Thymus (tissue), 14 donors: ENCODE data around the gene ANKDD1A. TPM values are rescaled to one million over a fixed set of nuclear protein-coding genes. Genes with fewer than 3 reads are reported as not detected.

ENCODE experiments used
- DNase-seq, 9 donors: peaks; one replicate each; pipeline ENCODE4 v3.0.0-alpha.2; 2013; ENCODE audit warnings: low spot score in 9 of 9, low read depth in 6 of 9, missing footprints in 1 of 9
- H3K27ac ChIP-seq, 2 donors: one replicate each; pipeline ENCODE4 v1.5.1; 2013; ENCODE audit warnings: control low read depth in 1 of 2, low read depth in 1 of 2, low read length in 1 of 2, mild to moderate bottlenecking in 1 of 2, moderate library complexity in 1 of 2
- H3K27me3 ChIP-seq, 2 donors: one replicate each; pipeline ENCODE4 v1.5.1; 2013; ENCODE audit warnings: low read length in 1 of 2; ENCODE audit not compliant: control insufficient read depth in 2 of 2, insufficient read depth in 1 of 2
- H3K36me3 ChIP-seq, 2 donors: one replicate each; pipeline ENCODE4 v1.5.1; 2013; ENCODE audit warnings: low read length in 1 of 2, mild to moderate bottlenecking in 1 of 2, moderate library complexity in 1 of 2; ENCODE audit not compliant: control insufficient read depth in 2 of 2, insufficient read depth in 2 of 2
- H3K4me1 ChIP-seq, 2 donors: one replicate each; pipeline ENCODE4 v1.5.1; 2013; ENCODE audit warnings: low read length in 2 of 2; ENCODE audit not compliant: control insufficient read depth in 2 of 2, insufficient read depth in 2 of 2
- H3K4me3 ChIP-seq, 2 donors: one replicate each; pipeline ENCODE4 v1.5.1; 2013; ENCODE audit warnings: low read length in 2 of 2, control low read depth in 1 of 2, mild to moderate bottlenecking in 1 of 2
- H3K9me3 ChIP-seq, 2 donors: one replicate each; pipeline ENCODE4 v1.5.1; 2013; ENCODE audit warnings: low read length in 1 of 2, mild to moderate bottlenecking in 1 of 2; ENCODE audit not compliant: control insufficient read depth in 2 of 2, insufficient read depth in 1 of 2
- WGBS: extraction: QIAGEN DNeasy Blood & Tissue Kit; methylation state at CpG from one replicate; pipeline ENCODE4 v1.1.7; 2013; 5-methylcytosine and 5-hydroxymethylcytosine counted together
- long read RNA-seq, 10 donors: transcript quantifications; one replicate each; lab custom pipeline, GENCODE V29; 2026
- polyA plus RNA-seq: library from polyadenylated mRNA; stranded (reverse); fragments of 200-250 nt; gene quantifications from one replicate; pipeline ENCODE4 v1.2.3, GENCODE V29; 2013
- total RNA-seq: library from RNA; stranded (reverse); fragments of 120-200 nt; gene quantifications from one replicate; pipeline ENCODE4 v1.2.4, GENCODE V29; 2013
- donor health status: healthy.

ANKDD1A gene
- total RNA-seq = 1.2 TPM
- 3.6 TPM for polyA plus RNA-seq
- long read RNA-seq, donor 1, partial matches to known transcripts = 5 of 5 reads
- long read RNA-seq, donor 1, other reads (novel, unspliced or antisense) = 0 of 5 reads
- long read RNA-seq, donor 2 = 0 reads
- long read RNA-seq, donor 3, partial matches to known transcripts = 111 of 111 reads
- long read RNA-seq, donor 3, other reads (novel, unspliced or antisense) = 0 of 111 reads
- long read RNA-seq, donor 4, partial matches to known transcripts = 49 of 77 reads
- long read RNA-seq, donor 4, other reads (novel, unspliced or antisense) = 28 of 77 reads
- long read RNA-seq, donor 5, partial matches to known transcripts = 71 of 81 reads
- long read RNA-seq, donor 5, other reads (novel, unspliced or antisense) = 10 of 81 reads
- long read RNA-seq, donor 6, partial matches to known transcripts = 56 of 56 reads
- long read RNA-seq, donor 6, other reads (novel, unspliced or antisense) = 0 of 56 reads
- long read RNA-seq, donor 7, partial matches to known transcripts = 54 of 63 reads
- long read RNA-seq, donor 7, other reads (novel, unspliced or antisense) = 9 of 63 reads
- long read RNA-seq, donor 8, partial matches to known transcripts = 16 of 16 reads
- long read RNA-seq, donor 8, other reads (novel, unspliced or antisense) = 0 of 16 reads
- long read RNA-seq, donor 9, partial matches to known transcripts = 19 of 19 reads
- long read RNA-seq, donor 9, other reads (novel, unspliced or antisense) = 0 of 19 reads
- long read RNA-seq, donor 10, partial matches to known transcripts = 7 of 25 reads
- long read RNA-seq, donor 10, other reads (novel, unspliced or antisense) = 18 of 25 reads

DNA sequence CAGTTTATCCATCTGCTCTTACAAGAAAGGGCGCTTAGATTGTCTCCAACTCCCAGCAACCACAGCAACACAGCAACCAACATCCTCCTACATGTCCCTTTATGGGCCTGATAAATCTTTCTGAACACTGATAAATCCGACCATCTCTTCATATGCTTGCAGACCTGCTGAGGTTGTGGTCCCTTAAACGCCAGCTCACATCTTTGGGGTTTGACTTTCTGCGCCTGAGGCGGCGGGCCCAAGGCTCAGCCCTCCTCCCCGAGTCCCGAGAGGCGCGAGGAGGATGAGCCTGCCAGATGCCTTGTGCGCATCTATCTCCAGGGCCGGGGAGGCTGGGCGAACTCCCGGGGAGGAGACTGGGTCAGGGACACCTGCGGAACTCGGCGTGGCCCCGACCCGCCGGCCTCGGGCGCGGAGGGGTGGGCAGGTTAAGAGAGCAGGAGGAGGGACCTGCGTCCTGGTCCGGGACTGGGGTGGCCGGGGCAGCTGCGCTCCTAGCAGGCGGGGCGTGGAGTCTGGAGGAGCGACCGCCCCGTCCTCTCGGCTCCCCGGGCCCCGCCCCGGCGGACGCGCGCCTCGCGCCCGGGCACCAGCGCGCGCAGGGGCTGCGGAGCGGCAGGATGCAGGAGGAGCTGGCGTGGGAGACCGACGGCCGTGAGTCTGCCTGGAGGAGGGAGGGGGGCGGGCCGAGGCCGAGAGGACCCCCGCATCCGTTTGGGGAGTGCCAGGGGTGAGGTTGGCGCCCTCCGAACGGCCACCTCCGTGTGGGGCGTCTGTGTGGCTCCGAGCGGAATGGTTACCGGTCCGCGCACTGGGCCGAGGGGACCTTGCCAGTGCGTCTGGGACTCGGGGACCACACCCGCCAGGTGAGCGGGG, at the start of gene ANKDD1A:
Gene ANKDD1A, plus strand, starts transcription at position 592 of the 876 bp plus-strand sequence. Its CDS starts 29 bp downstream, at position 621.
- peak within 1 kb of the TSS in 1 of 2 donors; percentile 19 for H3K27ac ChIP-seq
- peaks cover 0 to 20% of the 10 kb centered on the region in 2 donors for H3K27me3 ChIP-seq
- peak within 1 kb of the TSS; percentile 42 for H3K4me3 ChIP-seq
- peaks cover 5 to 13% of the 10 kb centered on the region in 2 donors for H3K4me1 ChIP-seq
- H3K9me3 ChIP-seq = no peaks in the 10 kb centered on the region
- 10% methylated on average over 72 of the region's 72 CpGs for WGBS
- H3K36me3 ChIP-seq = no peaks in the 10 kb centered on the region
- peak in 4 of 9 donors; percentile 39 to 64 (median 46) for DNase-seq

- Histone ChIP-seq H3K9me3 (no peaks in the 10 kb centered on the region), H3K4me3 (no peak overlapping the region), H3K4me1 (peaks cover 0 to 43% of the 10 kb centered on the region in 2 donors), H3K36me3 (peaks cover 68 to 69% of the 10 kb centered on the region in 2 donors), H3K27ac (no peak overlapping the region), H3K27me3 (no peaks in the 10 kb centered on the region)
- 97% methylated on average over 4 of the region's 4 CpGs for WGBS
- no peak for DNase-seq
Observed at GRCh38 chr15:64861960-64862359, 49.7 kb upstream of the ANKDD1A start.

DNA sequence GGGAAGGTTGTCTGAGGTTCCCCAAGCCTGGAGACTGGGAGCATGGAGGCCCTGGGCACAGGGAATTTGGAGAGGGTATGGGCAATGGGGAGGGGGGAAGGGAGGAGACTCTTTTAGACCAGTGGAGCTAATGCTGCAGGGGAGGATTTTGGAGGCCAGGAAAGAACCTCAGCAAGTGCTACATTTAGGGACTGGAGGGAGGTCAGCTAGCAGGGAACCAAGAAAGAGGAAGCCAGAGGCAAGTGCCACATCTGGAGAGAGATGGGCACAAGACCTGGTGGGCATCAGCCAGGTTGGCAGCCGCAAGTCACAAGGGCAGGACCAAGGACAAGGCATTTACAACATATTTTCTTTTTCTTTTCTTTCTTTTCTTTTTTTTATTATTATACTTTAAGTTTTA, 49.3 kb upstream of the ANKDD1A start:
- Histone ChIP-seq H3K36me3 (peaks cover 71 to 72% of the 10 kb centered on the region in 2 donors), H3K27ac (no peak overlapping the region), H3K27me3 (no peaks in the 10 kb centered on the region), H3K4me3 (no peak overlapping the region), H3K9me3 (no peaks in the 10 kb centered on the region), H3K4me1 (peaks cover 0 to 40% of the 10 kb centered on the region in 2 donors)
- no peak for DNase-seq
- WGBS = 98% methylated on average over 1 of the region's 1 CpG

DNA sequence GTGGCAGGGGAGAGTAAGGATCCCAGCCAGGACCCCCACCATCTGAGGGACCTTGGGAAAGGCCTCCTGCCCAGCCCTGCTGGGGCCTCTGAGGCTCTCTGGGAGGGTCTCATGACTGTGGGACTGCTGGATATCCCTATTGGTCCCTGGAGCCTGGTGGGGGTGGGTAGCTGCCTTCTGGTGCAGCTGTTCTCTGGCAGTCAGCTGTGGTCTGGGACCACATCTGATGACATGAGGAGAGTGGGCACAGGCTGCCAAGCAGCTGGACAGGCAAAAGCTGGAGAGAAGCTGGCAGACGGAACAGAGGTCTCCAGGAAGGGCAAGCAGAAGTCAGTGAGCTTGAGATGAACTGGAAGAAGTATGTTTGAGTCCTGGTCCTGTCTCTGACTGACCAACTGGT, 47.6 kb upstream of the ANKDD1A start:
- peaks cover 0 to 31% of the 10 kb centered on the region in 2 donors for H3K4me1 ChIP-seq
- H3K27ac ChIP-seq = no peak overlapping the region
- H3K4me3 ChIP-seq = no peak overlapping the region
- H3K36me3 ChIP-seq = peaks cover 64 to 67% of the 10 kb centered on the region in 2 donors
- no peak for DNase-seq
- no peaks in the 10 kb centered on the region for H3K27me3 ChIP-seq
- peaks cover 0 to 2% of the 10 kb centered on the region in 2 donors for H3K9me3 ChIP-seq
- 91% methylated on average over 1 of the region's 1 CpG for WGBS

GRCh38 chr15:64865126-64865997, 46.3 kb upstream of the ANKDD1A start:
- no peaks in the 10 kb centered on the region for H3K27me3 ChIP-seq
- peaks cover 0 to 34% of the 10 kb centered on the region in 2 donors for H3K4me1 ChIP-seq
- WGBS = 88% methylated on average over 12 of the region's 12 CpGs
- no peak overlapping the region for H3K27ac ChIP-seq
- no peak overlapping the region for H3K4me3 ChIP-seq
- H3K9me3 ChIP-seq = peaks cover 0 to 10% of the 10 kb centered on the region in 2 donors
- peaks cover 51 to 55% of the 10 kb centered on the region in 2 donors for H3K36me3 ChIP-seq
- peak in 1 of 9 donors; percentile 39 for DNase-seq

- WGBS = 95% methylated on average over 6 of the region's 6 CpGs
- no peak for DNase-seq
- peaks cover 0 to 34% of the 10 kb centered on the region in 2 donors for H3K4me1 ChIP-seq
- H3K27me3 ChIP-seq = no peaks in the 10 kb centered on the region
- H3K36me3 ChIP-seq = peaks cover 44 to 48% of the 10 kb centered on the region in 2 donors
- no peak overlapping the region for H3K4me3 ChIP-seq
- H3K9me3 ChIP-seq = peaks cover 0 to 13% of the 10 kb centered on the region in 2 donors
- no peak overlapping the region for H3K27ac ChIP-seq
Observed at GRCh38 chr15:64865998-64866520, 45.6 kb upstream of the ANKDD1A start.

DNA sequence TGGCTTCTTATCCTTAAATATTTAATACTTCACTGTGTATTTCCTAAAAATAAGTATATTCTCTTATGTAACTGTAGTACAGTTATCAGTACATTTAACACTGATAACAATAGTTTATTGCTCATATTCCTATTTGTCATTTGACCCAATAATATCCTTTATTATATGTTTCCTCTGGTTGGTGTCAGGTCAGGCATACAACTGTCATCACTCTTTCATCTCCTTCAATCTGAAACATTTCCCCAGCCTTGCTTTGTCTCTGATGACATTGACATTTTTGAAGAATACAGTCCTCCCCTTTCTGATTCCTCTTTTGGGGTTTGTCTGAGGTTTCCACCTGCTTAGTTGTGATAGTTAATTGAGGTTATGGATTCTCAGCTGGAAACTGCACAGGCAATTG, 42.2 kb upstream of the ANKDD1A start:
- Histone ChIP-seq H3K9me3 (peaks cover 0 to 13% of the 10 kb centered on the region in 2 donors), H3K36me3 (peaks cover 29 to 30% of the 10 kb centered on the region in 2 donors), H3K27ac (no peak overlapping the region), H3K4me3 (no peak overlapping the region), H3K4me1 (peaks cover 0 to 31% of the 10 kb centered on the region in 2 donors), H3K27me3 (no peaks in the 10 kb centered on the region)
- no peak for DNase-seq

DNA sequence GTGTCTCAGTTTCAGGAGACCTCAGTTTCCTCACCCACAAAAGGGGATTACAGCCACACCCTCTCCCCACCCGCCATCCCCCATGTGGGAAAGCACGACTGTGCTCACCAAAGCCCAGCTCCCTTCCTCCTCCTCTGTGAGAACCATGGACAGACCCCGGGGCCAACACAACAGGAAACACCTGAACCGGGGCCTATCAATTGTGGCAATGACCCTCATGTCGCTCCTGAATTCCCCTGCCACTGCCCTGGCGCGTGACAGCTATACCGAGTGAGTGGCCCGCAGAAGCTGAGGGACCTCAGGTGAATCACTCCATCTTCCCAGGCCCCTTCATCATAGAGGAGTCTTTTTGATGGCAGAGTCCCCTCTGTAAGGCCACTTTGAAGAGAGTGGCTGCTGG, 41.3 kb upstream of the ANKDD1A start:
- H3K4me1 ChIP-seq = peaks cover 0 to 25% of the 10 kb centered on the region in 2 donors
- 51% methylated on average over 9 of the region's 9 CpGs for WGBS
- H3K4me3 ChIP-seq = no peak overlapping the region
- H3K27ac ChIP-seq = no peak overlapping the region
- DNase-seq = no peak
- peaks cover 20 to 21% of the 10 kb centered on the region in 2 donors for H3K36me3 ChIP-seq
- peaks cover 0 to 13% of the 10 kb centered on the region in 2 donors for H3K9me3 ChIP-seq
- H3K27me3 ChIP-seq = no peaks in the 10 kb centered on the region
